Activated CD8-positive, alpha-beta memory T cell treated with anti-CD3 and anti-CD28 coated beads for 1 hour (primary cell): ENCODE measurements around the gene IGSF21.

Experiments used
- DNase-seq, 2 donors: peaks; one replicate each; pipeline ENCODE4 v3.0.0-alpha.2; 2020; ENCODE audit warnings: low read depth in 1 of 2; ENCODE audit errors: extremely low read depth in 1 of 2

The IGSF21 gene

DNA sequence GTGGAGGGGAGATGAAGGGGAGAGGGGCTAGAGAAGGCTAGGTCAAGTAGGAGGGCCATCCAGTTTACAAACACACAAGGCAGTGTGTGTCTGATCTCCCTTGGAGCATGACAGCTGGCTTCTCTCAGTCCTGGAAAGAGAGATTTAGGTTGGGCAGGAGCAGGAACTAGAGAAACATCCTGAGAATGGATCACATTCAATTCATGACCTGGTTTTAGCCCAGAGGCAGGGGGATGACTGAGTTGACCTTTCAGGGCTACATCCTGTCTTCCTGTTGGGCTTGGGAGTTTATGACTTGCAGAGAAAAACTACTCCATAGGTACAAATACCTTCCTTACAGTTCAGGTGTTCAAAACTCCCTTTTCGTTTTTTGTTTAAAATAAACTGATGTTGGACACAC, 97.0 kb downstream of the IGSF21 start:
- DNase-seq: no peak

DNA sequence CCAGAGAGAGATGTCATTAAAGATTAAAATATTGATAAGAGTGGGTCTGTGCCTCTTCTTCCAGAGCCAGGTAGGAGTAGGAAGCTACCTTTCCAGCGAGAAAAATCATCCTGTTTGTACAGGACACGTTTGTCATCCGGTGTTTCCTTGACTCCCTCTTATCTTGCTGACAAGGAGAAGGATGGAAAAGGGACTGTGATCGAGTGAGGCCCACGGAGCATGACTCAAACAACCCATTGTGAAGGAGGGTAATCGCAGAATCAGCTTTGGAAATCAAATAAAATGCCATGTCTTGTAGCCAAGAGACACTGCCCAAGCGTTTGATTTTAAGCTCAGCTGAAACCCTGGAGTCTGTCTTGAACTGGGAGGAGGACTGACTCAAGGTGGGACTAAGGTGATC, 97.7 kb downstream of the IGSF21 start:
- no peak for DNase-seq

DNA sequence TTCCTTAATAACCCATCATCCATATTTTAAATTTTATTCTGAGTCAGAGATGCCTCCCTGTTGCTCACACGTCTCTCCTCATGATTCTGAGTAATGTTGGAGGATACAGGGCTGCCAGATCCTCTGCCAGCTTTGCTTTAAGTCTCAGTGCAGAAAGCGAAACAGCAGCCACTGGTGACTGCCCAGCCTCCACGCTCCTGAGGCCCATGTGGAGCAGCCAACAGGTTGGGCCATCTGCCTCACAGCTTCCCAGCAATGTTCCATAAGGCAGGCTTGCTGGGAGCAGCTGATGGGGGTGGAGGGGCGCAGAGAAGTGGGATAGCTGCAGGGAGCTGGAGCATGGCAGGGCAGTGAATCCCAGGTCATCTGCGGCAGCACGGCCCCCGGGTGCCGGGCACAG, 104.2 kb downstream of the IGSF21 start:
- no peak for DNase-seq

DNA sequence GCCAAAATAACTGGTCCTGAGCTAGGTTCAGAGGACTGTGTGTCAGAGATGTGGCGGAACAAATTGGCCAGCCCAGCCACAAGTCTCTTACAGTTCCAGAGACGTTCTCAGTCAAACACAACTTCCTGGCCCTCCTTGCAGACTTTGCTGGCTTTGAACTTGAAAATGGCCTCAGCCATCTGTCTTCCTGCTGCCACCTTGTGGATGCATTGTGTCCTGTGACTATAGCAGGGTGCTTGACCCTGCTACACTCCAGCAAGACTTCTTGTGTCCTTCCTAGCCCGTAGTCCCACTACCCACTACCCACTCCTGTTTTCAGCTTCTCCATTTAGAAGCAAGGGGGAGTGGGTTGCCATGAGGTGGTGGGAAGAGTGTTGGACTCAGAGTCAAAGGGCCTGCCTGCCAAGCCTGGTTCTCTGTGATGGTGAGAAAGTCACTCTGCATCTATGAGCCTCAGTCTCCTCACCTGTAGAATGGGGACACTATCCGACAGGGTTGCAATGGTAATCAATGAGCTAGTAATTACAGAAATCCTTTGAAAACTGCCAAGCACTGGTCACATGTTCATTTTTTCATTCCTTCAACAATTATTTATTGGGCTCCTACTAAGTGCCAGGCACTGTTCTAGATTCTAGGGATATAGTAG, 109.9 kb downstream of the IGSF21 start:
- DNase-seq: no peak

DNA sequence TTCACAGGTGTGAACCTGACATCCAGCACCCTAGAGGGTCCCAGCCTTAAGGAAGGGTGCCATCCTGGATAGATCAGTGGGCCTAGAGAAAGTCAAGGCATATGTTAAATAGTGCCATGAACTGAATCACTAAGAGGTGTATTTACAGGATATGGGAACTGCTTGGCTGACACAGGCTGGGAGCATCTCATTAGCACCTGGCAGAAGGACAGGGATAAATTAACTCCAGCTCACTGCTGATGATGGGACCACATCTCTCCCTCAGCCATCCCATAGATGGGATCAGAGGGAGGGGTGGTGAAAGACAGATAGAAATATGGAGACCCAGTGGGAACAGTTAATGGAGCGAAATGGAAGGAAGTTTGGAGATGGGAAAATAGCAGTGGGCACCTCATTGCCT, 122.0 kb downstream of the IGSF21 start:
- DNase-seq: no peak

DNA sequence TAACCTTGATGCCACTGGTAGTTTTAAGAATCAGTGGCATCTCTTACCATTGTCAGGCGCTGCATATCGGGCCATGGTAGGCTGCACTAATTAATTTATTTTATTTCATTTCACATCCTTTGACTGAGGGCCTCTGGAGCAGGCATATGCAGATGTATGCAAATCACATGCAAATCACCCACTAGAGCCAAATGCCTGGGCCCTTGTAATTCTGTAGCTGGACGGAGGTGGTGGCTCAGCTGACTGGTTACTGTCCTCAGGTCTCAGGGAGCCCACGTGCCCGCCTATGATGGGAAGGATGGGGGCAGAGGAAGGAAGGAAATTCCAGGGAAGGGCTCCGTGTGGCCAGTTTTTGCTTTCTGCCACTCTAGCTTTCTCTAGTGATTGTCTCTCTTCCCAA, 122.7 kb downstream of the IGSF21 start:
- no peak for DNase-seq

DNA sequence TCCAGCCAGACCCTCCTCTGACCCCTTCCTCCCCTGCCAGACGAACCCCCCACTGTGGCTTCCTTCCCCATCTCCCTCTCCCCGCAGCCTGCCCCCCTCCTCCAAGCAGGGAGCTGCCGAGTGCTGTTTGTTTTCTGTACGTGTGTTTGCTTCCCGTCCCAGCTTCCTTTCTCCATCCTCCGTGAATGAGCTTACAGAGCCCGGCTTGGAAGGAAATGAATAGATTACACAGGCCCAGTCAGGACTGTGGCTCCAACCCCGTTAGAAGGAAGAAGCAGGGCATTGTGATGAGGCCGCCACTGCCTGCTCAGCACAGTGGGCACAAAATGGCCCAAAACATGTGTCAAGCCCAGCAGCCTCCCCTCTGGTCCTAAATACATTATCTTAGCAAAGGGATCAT, 123.2 kb downstream of the IGSF21 start:
- no peak for DNase-seq

DNA sequence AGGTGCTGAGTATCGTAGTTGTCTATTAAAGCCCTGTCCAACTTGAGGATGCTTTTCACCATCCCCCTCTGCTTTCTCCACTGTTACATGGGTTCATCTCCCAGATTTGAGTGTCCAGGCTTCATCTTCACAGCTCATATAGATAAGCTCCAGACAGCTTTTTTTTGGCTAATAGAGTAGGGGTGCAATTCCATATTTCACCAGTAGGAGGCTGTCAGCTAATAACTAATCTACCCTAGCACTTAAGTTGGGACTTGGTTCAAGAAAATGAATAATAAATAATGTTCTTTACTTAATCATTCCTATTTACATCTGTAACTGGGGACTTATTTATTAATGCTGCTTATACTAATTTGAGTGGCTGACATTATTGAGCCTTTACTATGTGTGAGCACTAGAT, 124.5 kb downstream of the IGSF21 start:
- no peak for DNase-seq

DNA sequence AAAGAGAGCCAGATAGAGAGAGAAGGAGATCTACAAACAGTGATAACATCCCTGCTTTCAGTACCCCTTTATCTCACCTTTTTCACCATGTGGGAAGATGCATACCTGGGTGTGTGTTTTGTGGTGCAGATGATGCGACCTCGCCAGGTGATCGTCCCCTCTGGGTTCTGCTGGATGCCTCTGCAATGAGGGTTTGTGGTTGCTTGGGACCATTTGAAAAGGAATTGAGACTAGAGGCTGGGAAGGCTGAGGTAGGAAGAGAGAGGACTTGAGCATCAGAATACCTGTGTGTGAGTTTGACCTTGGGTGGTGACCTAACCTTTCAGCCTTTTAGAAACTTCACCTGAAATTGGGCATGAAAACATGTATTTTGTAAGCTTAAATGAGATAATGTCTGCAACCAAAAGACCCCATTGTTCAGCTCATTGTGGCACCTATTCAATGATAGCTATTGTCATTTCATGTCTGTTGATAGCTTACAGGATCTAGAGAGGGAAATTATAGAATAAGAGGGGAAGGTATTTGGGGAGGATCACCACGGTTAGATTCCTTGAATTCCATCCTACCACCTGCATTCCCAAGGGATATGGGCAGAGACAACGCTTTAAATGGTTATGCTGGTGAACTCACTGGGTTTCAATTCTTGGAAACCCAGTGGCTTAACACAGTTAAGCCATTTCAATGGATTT, 125.7 kb downstream of the IGSF21 start:
- no peak for DNase-seq

DNA sequence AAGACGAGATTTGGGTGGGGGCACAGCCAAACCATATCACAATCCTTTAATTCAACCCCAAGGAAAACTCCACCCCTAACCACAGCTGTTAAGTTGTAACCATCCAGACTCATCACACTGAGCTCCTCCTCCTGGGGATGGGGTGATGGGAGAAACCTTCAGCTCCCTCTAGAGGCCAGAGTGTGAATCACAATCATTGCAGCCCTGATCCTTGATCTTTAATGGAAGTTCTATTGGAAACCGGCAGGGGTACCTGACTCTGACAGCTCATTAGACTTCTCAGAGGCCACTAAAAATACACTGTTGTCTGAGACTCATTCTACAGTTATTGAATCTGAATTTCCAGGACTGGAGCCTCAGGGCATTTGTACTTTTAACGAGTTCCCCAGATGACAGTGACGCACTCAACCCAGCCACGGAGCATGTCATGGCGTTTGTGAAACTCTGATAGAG, 127.2 kb downstream of the IGSF21 start:
- no peak for DNase-seq

DNA sequence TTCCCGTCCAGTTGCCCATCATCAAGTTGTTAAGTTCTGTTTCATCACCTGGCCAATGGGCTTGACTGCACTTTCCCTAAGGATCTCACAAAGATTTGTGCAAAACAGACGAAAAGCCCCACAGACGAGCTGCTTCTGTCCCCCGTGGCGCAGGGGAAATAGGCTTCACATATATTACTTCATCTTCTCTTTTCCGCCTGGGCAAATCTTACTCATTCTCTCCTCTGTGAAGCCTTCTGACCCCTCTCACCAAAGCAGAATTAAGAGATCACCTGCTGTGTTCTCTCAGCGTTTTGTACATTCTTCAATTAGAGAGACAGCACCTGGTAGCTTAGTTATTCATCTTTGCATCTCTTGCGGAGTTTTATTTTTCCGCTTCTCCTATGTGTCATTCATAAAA, 129.8 kb downstream of the IGSF21 start:
- no peak for DNase-seq

DNA sequence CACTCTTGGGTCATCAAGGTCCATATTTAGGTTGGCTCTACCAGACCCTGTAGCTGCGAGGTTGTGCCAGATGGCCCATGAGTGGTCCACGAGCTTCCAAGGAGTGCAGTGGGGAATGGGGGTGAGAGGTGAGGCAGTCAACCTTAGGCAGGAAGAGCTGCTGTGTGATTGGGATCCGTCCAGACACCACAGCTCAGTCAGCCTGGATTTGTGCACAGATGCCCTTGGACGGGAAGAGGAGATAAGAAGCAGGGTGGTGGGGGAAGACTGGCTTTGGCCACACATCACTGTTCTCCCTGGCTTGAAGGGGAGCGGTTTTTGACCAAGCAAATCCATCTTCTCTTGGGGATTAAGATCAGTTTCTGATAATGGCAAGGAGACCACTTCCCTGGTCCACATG, 130.6 kb downstream of the IGSF21 start:
- DNase-seq: no peak

DNA sequence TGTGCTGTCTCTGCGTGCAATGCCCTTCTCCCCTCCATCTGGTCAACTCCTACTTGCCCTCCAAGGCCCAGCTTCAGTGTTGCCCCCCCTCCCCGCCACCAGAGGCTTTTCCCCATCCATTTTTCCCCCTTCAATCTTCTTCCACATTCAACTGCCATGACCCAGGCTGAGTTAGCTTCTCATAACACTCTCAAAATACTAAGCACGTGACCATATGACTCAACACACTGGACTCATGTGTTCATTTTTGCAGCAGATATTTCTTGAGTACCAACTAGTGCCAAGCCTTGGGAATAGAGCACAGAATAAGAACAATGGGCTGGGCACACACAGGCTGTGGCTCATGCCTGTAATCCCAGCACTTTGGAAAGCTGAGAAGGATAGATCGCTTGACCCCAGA, 132.1 kb downstream of the IGSF21 start:
- no peak for DNase-seq

DNA sequence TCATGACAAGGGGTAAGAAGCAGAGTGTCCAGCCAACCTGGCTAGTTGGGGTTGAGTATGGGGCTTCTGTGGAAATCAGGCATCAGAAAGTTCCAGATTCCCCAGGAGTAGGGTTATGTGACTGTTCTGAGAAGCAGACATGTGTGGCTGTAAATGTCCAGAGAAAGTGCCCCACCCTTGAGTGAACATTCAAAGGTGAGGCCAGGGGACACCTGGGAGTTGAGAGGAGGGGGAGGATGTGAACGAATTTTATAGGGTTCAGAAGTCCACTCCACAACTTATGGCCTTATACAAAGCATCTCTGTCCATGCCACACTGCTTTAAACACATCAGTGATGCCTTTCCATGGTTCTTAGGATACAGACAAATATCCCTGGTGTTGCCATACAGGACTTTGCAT, 133.3 kb downstream of the IGSF21 start:
- no peak for DNase-seq

DNA sequence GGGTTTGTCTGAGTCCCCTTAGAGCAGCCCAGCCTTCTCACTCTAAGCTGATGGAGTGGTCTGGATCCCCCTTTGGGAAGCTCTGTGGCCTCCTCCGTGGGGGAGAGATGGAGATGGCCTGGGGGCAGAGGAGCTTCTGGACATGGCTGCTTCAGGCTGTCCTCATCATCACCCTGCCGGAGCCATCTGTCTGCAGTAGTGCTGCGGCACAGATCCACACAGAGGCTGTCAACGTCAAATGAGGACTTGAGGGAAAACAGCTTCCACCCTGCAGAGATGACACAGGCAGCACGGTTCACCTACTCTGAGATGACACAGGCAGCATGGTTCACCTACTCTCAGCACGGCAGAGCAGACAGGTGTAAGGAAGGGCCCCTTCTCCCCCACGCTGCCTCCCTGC, 134.3 kb downstream of the IGSF21 start:
- no peak for DNase-seq

DNA sequence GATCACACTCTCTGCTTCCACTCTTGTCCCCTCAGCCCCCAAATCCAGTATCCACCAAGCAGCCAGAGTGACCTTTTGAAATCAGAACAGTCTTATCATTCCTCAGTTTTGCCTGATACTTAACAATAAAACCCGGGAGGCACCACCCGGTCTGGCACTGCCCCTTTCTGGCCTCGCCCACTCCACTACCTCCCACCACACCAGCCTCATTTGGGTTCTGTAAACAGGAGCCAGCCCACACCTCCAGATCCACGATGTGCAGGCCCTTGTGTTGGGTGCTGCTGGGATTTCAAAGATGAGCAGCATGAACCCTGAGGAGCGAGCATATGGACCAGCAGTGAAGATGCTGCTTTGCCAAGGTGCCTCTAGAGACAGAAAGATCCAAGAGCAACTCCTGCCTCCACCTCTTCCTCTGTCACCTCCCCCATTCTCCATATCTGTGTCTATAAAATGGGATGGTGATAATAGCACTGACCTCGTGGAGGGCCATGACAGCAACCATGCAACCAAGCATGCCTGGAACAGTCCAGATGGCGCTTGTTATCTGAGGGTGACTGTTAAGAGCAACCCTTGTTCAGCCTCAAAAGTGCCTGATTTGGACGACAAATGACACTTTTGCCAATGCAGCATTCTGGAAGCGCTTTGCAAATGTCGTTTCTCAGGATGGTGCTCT, 136.0 kb downstream of the IGSF21 start:
- DNase-seq: no peak

DNA sequence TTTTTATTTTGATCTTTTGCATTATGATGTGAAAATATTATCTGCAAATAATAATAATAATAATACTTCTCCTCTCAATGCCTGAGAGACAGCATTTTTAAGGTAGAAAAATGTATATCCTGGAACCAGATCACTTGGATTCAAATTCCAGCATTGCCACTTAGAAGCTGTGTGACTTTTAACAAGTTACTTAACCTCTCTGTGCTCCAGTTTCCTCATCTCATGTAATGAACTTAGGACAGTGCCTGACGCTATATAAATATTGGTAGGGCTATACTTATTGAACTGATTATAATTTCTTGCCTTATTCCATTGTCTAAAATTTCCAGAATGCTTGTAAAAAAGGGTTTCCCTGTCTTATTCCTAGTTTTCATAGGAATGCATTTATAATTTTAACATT, 137.2 kb downstream of the IGSF21 start:
- DNase-seq: no peak

DNA sequence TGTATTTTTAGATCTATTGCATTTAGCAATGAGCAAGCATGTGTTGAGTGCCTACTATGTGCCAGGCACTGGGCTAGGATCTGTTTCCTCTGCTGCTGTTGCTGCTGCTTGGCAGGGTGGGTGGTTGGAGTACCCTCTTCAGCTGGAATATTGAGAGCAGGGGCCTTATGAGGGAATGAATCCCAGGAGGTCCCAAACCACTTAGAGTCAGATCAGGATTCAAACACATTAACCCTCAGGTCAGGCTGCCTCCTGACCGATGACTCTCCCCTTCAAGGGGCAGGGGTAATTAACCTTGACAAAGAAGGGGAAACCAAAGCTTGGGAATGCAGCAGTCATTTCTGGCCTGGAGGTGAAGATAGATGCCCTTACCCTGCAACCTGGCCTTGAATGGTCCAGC, 138.0 kb downstream of the IGSF21 start:
- no peak for DNase-seq

DNA sequence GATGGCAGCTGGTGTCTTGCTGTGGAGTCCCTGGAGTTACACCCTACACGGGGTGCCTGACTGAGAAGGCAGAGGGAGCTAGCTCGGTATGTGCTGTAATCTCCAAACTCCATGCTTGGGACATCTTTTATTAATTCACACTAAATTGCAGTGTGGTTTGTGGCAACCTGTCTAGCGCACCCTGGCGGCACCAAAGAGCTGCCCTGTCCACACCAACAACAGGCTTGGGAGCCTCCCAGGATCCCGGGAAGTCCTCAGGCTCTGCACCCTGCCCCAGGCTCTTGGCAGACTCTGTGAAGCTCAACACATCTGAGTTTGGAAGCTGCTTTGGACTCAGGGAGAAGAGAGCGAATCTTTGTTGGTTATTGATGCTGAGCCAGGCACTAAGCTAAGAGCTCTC, 138.9 kb downstream of the IGSF21 start:
- DNase-seq: no peak

DNA sequence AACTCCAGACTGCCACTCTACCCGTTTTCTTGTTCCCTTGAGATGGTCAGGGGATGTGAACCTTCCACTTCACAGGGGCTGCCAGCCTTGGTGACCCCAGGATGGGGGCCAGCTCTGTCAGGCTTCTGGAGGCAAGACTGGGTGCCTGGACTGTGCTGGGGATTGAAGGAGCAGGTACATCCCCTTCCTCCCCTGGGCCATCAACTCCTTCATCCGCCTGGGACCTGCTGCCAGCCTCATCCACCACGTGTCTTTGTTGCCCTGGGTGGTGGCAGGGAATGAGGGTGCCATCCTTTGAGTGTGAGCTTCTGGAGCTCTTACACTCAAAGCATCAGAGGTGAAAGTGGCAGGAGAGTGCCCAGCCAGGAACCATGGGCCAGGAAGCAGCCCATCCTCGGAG, 139.6 kb downstream of the IGSF21 start:
- no peak for DNase-seq

DNA sequence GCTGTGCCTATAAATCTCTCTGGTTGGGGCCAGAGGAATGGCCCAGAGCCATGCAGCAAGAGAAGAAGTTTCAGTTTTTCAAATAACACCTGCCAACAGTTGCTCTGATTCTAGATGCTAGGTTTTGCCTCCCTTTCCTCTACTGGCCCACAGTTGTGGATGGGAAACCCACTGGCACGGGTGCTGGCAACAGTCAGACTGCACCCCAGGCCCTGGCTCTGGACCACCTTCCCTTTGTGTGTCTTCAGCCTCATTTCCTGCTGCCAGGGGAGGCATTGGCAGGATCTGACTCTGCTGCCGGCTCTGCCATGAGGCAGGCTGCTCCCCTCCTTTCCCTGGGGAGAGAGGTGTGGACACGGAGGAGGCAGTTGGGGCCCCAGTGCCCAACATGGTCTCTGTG, 142.0 kb downstream of the IGSF21 start:
- DNase-seq: no peak

DNA sequence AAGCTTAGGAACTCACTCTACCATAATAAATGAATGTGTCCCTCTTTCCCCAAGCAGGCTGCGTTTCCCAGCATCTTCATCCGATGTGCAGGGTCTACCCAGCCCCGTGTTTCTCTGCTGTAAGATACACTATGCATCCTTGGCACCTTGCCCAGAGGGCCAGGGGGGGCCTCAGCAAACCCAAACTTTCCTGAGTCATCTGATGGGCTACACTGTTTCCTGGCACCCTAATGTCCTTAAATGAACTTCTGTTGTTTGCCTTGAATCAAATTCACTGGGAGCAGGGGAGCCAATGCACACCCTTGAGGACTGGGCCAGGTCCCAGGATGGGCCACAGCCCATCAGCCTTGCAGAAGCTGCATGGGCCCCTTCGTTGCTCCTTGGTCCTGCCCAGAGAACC, 145.5 kb downstream of the IGSF21 start:
- DNase-seq: no peak
